ENCODE measurements around the gene SLC37A2. TPM values are rescaled to one million over a fixed set of nuclear protein-coding genes. Genes with fewer than 3 reads are reported as not detected.

Gene SLC37A2
- polyA plus RNA-seq, 1 experiment = 0.75 TPM

DNA sequence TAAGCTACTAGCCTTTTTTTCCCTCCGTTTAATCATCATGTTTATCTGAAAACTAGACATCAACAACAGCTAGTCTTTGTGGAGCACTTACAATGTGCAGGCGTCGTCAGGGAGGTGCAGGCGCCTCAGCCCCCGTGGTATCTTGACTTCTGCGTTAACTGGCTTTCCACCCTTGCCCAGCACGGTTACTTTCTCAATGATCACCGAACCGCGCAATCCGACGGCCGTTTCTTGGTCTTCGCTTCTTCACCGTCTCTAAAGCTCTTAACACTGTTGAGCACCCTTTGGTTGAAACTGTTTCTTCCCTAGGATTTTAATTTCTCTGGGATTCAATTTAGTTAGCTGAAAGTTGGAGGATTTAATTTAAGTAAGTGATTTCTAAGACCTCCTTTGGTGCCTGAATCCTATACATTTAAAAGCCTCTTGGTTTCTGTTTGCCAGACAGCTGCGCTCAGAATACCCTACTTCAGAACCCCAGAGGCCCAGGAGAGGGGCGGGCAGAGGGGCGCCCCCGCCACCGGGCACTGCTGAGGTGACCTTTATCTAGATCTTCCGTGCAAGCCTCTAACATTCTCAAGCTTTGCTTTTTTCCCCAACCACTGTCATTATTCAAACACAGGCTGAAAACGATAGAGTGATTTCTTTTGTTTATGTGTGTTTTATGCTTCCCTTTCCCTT is 66.3 kb downstream of the SLC37A2 start:
- ChIA-PET CTCF (interaction anchor here (1.0 to 2.6 kb wide), 4 partner anchors 11 to 38 kb away, joined by 3 to 12 read pairs (median 4); no protein-coding TSS in a partner anchor), POLR2A (no interaction called here)
- no peak for DNase-seq (ENCODE audit: low read depth)
- TF ChIP-seq, protein P1, sequence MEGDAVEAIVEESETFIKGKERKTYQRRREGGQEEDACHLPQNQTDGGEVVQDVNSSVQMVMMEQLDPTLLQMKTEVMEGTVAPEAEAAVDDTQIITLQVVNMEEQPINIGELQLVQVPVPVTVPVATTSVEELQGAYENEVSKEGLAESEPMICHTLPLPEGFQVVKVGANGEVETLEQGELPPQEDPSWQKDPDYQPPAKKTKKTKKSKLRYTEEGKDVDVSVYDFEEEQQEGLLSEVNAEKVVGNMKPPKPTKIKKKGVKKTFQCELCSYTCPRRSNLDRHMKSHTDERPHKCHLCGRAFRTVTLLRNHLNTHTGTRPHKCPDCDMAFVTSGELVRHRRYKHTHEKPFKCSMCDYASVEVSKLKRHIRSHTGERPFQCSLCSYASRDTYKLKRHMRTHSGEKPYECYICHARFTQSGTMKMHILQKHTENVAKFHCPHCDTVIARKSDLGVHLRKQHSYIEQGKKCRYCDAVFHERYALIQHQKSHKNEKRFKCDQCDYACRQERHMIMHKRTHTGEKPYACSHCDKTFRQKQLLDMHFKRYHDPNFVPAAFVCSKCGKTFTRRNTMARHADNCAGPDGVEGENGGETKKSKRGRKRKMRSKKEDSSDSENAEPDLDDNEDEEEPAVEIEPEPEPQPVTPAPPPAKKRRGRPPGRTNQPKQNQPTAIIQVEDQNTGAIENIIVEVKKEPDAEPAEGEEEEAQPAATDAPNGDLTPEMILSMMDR (IDR thresholded peaks at IDR 0.05; ENCODE audit: insufficient read depth, low read depth, low read length) = no peak
- H3K4me3 ChIP-seq (ENCODE audit: low read depth, low read length) = no peak overlapping the region
- H3K27me3 ChIP-seq (ENCODE audit: control insufficient read depth, insufficient read depth, low read length) = peaks cover 4% of the 10 kb centered on the region
- no peaks in the 10 kb centered on the region for H3K36me3 ChIP-seq (ENCODE audit: control insufficient read depth, insufficient read depth, low read length)

DNA sequence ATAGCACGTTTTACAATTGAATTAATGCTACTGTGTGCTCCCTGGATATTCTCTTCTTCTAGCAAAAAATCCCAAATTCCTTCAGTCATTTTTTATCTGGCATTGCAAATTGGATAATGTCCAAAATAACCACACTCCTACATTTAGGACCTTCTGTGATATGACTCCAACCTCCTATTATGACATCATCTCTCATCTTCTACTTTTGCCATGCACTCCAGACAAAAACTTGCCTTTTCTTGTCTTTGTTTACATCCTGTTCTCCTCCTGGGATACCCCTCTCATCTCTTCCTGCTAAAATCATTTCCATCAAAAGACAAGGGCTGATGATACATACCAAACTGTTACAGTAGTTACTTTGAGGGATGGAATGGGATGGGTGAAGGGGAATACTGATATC is 69.0 kb downstream of the SLC37A2 start:
- TF ChIP-seq, protein P1 (IDR thresholded peaks at IDR 0.05; ENCODE audit: insufficient read depth, low read depth, low read length) = no peak
- POLR2A ChIA-PET = no interaction called here
- CTCF ChIA-PET = interaction anchor here (0.9 to 1.6 kb wide), 2 partner anchors 10 to 256 kb away, joined by 3 read pairs; no protein-coding TSS in a partner anchor

DNA sequence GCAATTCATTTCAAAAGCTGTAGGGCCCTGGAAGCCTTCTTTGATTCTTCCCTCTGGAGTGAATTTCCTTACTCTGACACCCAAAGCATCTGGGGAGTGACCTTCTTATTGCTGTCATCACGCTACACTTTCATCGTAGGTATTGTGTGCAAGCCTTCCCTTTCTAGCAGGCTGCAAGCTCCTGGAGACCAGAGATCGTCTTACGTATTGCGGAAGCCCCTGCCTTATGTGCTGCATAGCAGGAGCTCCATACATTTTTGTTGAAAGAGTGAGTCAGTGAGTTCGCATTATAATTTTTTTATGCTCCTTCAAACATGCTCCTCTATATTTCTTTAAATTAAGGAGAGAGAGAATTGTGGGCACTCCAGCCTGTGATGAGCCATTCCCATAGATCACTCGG is 69.5 kb downstream of the SLC37A2 start:
- ChIA-PET CTCF (interaction anchor here (0.9 to 1.6 kb wide), 3 partner anchors 9 to 257 kb away, joined by 3 read pairs; no protein-coding TSS in a partner anchor), POLR2A (no interaction called here)
- DNase-seq (ENCODE audit: low read depth) = no peak

More for the DNA sequence above, 69.0 kb downstream of the SLC37A2 start:
- Histone ChIP-seq H3K4me3 (ENCODE audit: low read depth, low read length) (no peak overlapping the region), H3K36me3 (ENCODE audit: control insufficient read depth, insufficient read depth, low read length) (no peaks in the 10 kb centered on the region), H3K27me3 (ENCODE audit: control insufficient read depth, insufficient read depth, low read length) (peaks cover 5% of the 10 kb centered on the region)
- no peak for DNase-seq (ENCODE audit: low read depth)

DNA sequence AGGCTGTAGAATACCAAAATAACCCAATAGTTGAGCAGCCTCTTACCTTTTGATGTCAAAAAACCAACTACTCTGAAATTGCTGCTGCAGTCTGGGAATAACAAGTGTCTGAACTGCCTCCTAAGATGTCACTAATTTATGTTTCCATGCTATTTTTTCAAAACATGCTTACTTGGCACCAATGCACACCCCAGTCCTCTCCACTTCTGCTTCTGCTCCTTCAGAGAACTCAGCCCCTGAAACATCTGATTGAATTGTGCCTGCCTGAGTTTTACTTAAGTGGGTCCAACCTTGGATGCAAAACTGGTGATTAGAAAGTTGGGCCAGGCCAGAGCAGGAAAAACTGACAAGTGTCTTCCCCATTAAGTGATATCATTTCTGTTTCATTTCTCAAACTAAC is 72.9 kb downstream of the SLC37A2 start:
- POLR2A ChIA-PET = no interaction called here
- H3K27me3 ChIP-seq (ENCODE audit: control insufficient read depth, insufficient read depth, low read length) = peaks cover 13% of the 10 kb centered on the region
- H3K36me3 ChIP-seq (ENCODE audit: control insufficient read depth, insufficient read depth, low read length) = no peaks in the 10 kb centered on the region
- TF ChIP-seq, protein P1 (IDR thresholded peaks at IDR 0.05; ENCODE audit: insufficient read depth, low read depth, low read length) = no peak
- no peak overlapping the region for H3K4me3 ChIP-seq (ENCODE audit: low read depth, low read length)
- CTCF ChIA-PET = no interaction called here
- no peak for DNase-seq (ENCODE audit: low read depth)

More for the DNA sequence above, 69.5 kb downstream of the SLC37A2 start:
- H3K4me3 ChIP-seq (ENCODE audit: low read depth, low read length) = no peak overlapping the region
- peaks cover 5% of the 10 kb centered on the region for H3K27me3 ChIP-seq (ENCODE audit: control insufficient read depth, insufficient read depth, low read length)
- no peaks in the 10 kb centered on the region for H3K36me3 ChIP-seq (ENCODE audit: control insufficient read depth, insufficient read depth, low read length)
- TF ChIP-seq, protein P1 (IDR thresholded peaks at IDR 0.05; ENCODE audit: insufficient read depth, low read depth, low read length) = no peak

DNA sequence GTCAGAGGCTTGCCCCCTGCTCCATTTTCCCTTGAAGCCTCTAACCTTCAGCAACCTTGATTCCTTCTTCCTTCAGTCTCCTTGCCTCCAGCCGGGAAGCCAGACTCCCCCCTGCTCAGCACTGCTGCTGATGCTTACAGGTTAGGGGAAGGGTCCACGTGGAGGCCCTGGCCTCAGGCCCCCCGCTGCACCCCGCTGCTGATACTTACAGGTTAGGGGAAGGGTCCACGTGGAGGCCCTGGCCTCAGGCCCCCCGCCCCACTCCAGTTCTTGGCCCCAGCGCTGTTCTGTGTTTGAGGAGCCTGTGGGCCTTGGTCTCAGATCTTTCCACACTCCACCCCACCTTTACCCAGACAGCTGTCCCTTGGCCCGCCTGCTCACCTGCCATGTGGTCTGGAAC is 75.9 kb downstream of the SLC37A2 start:
- CTCF ChIA-PET = no interaction called here
- TF ChIP-seq, protein P1 (IDR thresholded peaks at IDR 0.05; ENCODE audit: insufficient read depth, low read depth, low read length) = no peak
- DNase-seq (ENCODE audit: low read depth) = no peak
- no peaks in the 10 kb centered on the region for H3K36me3 ChIP-seq (ENCODE audit: control insufficient read depth, insufficient read depth, low read length)
- H3K4me3 ChIP-seq (ENCODE audit: low read depth, low read length) = no peak overlapping the region
- H3K27me3 ChIP-seq (ENCODE audit: control insufficient read depth, insufficient read depth, low read length) = peaks cover 13% of the 10 kb centered on the region
- POLR2A ChIA-PET = no interaction called here

All from BJ (cell line).